Cardiac fibroblast (primary cell): Measurements from ENCODE around the gene MFAP3.
A peak's percentile ranks its signal among the peaks of the same experiment; 100 is the strongest.

Experiments
- DNase-seq, 2 donors: peaks; one replicate each; pipeline versions ENCODE4 v3.0.0 to v3.0.0-alpha.2; 2010; ENCODE audit warnings: low read depth in 2 of 2
- H3K4me3 ChIP-seq, 2 donors: replicated peaks in 1 of 2; 1 replicate in 1 of 2; 2 replicates in 1 of 2; pipeline ENCODE4 v1.5.1; 2011; ENCODE audit warnings: low read depth in 2 of 2, low read length in 2 of 2, mild to moderate bottlenecking in 2 of 2, moderate library complexity in 1 of 2
- TF ChIP-seq, protein P1 (sequence below): IDR thresholded peaks from one replicate; pipeline ENCODE4 v1.5.1; 2011; ENCODE audit warnings: low read depth, mild to moderate bottlenecking, low read length, inconsistent platforms

Gene MFAP3

DNA sequence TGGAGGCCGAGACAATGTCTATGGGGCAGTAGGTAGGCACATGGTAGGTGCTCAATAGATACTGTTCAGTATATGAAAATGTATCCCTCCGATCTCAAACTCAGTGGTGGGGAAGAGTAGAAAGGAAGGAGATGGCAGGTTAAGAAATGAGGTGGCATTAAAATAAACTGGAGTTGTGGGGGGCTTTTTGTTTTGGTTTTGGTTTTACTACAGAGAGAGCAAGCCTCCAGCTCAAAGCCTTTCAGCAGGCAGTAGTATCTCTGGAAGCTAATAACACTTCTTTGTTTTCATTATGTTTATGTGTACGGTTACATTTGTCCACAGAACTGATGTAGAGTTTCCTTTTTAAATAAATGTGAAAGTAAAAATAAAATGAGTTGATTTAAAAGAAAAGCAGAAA, 8.6 kb downstream of the MFAP3 start:
- no peak overlapping the region for H3K4me3 ChIP-seq
- DNase-seq = no peak
- TF ChIP-seq, protein P1, sequence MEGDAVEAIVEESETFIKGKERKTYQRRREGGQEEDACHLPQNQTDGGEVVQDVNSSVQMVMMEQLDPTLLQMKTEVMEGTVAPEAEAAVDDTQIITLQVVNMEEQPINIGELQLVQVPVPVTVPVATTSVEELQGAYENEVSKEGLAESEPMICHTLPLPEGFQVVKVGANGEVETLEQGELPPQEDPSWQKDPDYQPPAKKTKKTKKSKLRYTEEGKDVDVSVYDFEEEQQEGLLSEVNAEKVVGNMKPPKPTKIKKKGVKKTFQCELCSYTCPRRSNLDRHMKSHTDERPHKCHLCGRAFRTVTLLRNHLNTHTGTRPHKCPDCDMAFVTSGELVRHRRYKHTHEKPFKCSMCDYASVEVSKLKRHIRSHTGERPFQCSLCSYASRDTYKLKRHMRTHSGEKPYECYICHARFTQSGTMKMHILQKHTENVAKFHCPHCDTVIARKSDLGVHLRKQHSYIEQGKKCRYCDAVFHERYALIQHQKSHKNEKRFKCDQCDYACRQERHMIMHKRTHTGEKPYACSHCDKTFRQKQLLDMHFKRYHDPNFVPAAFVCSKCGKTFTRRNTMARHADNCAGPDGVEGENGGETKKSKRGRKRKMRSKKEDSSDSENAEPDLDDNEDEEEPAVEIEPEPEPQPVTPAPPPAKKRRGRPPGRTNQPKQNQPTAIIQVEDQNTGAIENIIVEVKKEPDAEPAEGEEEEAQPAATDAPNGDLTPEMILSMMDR = no peak

DNA sequence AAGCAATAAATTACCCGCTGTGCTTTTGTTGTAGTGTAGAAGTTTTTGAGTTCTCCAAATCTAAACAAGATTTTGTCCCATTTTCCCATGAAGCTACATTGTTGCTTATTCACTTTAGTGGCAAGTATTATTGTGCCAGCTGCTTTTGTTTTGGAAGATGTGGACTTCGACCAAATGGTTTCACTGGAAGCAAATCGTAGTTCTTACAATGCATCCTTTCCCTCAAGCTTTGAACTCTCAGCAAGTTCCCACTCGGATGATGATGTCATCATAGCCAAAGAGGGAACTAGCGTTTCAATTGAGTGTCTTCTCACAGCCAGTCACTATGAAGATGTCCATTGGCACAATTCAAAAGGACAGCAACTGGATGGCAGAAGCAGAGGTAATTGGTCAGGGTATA, 10.9 kb downstream of the MFAP3 start:
- DNase-seq = no peak
- H3K4me3 ChIP-seq = no peak overlapping the region
- TF ChIP-seq, protein P1 = no peak

DNA sequence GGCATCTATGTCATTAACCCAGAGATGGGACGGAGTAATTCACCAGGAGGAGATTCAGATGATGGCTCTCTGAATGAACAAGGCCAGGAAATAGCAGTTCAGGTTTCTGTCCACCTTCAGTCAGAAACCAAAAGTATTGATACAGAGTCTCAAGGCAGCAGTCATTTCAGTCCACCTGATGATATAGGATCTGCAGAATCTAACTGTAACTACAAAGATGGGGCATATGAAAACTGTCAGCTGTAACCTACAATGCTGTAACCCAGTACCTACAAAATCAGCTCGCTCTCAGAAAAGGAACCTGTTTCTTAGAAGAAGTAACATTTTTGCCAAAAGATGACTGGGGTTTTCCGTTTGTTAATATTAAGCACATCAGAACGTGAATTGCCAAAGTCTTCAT, 14.7 kb downstream of the MFAP3 start:
- H3K4me3 ChIP-seq = no peak overlapping the region
- TF ChIP-seq, protein P1 = no peak
- DNase-seq = no peak

DNA sequence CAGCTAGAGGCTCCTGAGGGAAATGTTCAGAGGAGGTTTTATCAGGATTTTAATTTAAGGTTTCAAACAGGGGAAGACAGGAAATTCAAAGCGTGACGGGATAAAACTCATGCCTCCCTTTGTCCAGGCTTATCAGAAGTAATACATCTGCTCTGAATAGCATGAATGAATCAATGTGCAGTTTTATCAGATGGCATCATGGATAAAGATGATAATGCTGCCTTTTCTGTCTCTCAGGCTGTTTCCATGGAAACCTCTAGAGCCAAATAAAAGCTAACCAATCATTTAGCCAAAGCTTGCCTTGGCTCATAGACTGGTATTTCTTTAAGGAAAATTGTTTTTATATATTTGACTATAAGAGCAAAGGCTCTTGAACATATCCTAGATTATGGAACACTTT, 16.4 kb downstream of the MFAP3 start:
- no peak for DNase-seq
- TF ChIP-seq, protein P1 = no peak
- H3K4me3 ChIP-seq = no peak overlapping the region

DNA sequence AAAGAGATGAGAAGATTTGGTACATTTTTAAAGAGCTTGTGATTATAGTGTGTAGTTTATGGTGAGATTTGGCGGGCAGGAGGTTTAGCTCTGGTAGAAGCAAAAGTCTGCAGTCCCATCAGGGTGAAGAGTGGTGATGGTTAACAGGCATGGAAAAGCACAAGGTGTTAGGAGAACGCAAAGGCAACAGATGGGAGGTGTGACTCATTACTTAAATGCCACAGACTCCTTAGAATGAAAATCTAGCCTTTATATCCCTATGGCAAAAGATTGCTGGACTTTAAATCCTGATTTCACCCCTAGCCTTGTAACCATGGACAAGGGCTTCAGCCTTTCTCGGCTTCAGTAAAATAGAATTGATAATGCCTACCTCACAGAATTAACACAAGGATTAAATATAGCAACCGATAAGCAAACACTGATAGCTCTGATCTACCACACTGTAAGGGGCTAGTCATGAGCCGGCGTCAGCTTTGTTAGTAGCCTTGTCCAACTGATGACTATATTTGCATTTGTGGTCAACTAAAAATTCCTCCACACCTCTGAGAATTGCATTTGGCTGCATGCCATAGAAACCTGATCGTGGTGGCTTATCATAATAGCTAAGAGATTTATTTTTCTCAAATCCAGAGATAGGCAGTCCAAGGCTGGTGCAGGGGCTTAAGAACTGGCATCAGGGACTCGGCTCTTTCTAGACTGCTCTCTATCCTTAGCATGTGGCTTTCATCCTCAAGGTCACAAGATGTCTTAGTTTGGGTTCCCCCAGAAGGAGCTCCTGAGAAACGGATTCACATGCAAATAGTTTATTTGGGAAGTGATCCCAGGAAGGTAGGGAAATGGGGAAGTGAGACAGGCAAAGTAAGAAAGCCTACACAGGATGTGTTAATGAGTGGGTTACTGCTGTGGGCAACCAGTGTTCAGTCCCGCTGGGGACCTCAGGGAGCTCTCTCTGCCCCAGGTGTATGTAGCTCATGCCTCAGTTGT, 19.6 kb downstream of the MFAP3 start:
- H3K4me3 ChIP-seq = no peak overlapping the region
- peak; percentile 32 to 49 for DNase-seq
- TF ChIP-seq, protein P1 = no peak

DNA sequence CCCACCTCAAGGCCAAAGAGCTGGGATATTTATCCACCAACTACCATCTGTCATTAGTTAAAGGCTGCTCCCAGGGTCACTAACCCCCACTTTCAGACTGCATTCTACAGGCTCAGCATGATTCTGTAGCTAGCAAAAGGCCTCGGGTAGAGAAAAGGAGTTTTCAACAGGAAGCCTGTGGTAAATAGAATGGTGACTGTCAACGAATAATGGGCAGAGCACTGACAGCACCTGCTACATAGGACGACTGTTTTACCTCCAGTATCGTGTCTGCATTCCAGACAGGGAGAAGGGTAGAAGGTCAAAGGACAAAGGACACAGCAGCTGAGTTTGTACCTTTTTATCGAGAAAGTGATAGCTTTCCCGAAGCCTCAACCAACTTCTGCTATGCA, 20.3 kb downstream of the MFAP3 start:
- DNase-seq = no peak
- no peak overlapping the region for H3K4me3 ChIP-seq
- TF ChIP-seq, protein P1 = no peak
